ENCODE data around the gene MAP2K3.
"Not testable (repeated sequence)": the region's sequence is repeated elsewhere in the genome, so short reads cannot be mapped to it uniquely, and the experiment has no call there.

Gene MAP2K3

GRCh38 chr17:21337981-21338625 lies 53.6 kb downstream of the MAP2K3 start:
- DNase-seq, result not testable (repeated sequence)

- DNase-seq, result no peak
These were observed 54.5 kb downstream of the MAP2K3 start for GRCh38 chr17:21339011-21339410.

GRCh38 chr17:21339571-21339970 lies 55.1 kb downstream of the MAP2K3 start:
- DNase-seq, result not testable (repeated sequence)

DNA sequence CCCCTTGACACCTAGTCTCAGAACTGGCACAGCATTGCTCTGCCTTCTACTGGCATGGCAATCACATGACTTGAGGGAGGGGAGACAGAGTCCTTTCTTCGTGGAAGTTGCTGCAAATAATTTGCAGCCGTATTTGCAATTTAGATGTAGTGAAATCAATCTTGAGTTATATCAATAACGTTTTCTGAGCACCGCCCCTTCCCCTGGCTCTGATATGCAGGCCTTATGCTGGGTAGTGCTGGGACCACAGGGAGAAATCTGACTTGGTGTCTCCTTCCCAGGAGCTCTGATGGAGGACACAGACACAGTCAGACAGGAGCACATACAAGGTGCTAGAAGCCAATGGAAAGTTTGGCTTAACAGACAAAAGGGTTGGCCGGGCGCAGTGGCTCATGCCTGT lies 55.9 kb downstream of the MAP2K3 start:
- DNase-seq, result not testable (repeated sequence)

DNA sequence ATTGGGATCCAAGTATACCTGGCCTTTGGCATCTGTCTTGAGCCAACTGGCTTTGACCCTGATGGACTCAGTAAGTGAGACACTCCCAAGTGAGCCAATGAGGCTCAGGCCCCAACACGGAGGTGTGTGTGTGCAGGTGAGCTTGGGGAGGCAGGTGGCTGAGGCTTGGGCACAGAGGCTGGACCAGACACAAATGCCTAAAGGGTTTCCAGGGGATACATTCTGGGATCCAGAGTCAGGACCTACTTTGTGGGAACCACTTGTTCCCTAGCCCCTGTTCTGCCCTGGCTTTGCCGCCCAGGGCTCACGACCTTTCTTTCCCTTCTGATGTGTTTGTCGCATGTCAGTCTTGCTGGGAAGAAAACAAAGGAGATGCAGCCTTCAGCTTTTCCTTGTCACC lies 56.8 kb downstream of the MAP2K3 start:
- not testable (repeated sequence) for DNase-seq

DNA sequence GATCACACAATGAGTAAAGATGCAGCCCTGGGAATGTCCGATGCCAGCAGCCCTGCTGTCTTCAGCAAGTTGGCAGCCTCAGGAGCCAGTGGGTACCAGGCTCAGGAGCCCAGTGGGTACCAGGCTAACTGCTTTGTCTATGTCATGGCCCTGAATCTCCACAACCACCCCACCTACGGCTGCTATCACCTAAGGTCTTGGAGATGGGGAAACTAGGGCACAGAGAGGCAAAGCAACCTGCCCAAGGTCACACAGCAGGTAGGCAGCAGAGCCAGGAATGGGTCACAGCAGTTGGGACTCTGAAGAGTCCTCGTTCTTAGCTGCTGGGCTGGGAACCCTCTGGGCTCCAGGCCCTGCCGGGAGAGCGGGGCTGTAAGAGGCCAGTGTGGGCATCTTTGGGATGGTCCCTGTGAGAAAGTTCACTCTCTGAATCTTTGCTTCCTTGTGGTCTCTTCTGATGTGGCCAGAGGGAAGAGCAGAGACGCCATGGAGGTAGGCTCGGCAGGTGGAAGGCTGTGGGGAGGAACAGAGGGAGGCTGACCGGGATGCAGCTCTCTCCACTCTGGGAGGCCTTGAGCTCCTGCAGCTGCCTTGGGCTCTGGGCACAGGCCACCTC lies 57.5 kb downstream of the MAP2K3 start:
- DNase-seq, result not testable (repeated sequence)

DNA sequence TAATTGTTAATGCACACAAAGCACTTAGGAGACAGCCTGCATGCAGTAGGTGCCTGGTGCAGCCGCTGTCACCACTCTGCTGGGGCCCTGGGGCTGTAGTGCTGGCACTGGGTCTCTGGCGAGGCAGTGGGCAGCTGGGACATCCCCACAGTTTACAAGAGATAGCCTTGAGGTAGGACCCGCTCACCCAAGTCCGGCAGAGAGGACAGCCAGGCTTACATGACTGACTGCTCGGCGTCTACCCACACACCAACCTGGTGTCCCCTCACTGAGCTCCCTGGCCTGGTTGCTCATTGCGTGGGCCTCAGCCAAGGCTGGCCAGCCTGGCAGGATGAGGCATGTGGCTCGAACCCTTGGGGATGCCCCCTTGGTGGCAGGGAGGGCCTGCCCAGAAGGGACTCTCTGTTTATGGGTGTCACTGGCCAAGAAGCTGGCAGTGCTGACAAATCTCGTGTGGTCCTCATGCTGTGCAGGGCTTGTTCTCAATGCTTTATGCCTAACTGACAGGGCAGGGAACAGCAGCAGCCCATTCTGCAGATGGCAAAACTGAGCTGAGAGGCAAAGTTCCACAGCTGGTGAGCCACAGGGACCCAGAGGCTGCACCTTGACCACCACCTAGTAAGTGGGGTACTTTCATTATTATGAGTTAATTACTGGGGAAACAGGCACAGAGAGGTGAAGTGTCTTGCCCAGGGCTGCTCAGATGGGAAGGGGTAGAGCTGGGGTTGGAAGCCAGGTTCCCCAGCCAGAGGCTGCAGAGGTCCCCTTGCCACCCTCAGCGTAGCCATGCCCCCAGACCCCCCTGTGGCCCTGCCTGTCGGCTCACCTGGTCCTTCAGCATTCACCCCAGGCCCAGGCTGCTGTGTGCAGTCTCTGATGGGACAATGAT lies 58.8 kb downstream of the MAP2K3 start:
- not testable (repeated sequence) for DNase-seq

GRCh38 chr17:21344801-21345200 lies 60.3 kb downstream of the MAP2K3 start:
- not testable (repeated sequence) for DNase-seq

GRCh38 chr17:21345236-21345635 lies 60.7 kb downstream of the MAP2K3 start:
- no peak for DNase-seq

GRCh38 chr17:21346107-21346506 lies 61.6 kb downstream of the MAP2K3 start:
- not testable (repeated sequence) for DNase-seq

GRCh38 chr17:21346651-21347250 lies 62.2 kb downstream of the MAP2K3 start:
- DNase-seq, result not testable (repeated sequence)

GRCh38 chr17:21347660-21348059 lies 63.1 kb downstream of the MAP2K3 start:
- DNase-seq, result not testable (repeated sequence)

DNA sequence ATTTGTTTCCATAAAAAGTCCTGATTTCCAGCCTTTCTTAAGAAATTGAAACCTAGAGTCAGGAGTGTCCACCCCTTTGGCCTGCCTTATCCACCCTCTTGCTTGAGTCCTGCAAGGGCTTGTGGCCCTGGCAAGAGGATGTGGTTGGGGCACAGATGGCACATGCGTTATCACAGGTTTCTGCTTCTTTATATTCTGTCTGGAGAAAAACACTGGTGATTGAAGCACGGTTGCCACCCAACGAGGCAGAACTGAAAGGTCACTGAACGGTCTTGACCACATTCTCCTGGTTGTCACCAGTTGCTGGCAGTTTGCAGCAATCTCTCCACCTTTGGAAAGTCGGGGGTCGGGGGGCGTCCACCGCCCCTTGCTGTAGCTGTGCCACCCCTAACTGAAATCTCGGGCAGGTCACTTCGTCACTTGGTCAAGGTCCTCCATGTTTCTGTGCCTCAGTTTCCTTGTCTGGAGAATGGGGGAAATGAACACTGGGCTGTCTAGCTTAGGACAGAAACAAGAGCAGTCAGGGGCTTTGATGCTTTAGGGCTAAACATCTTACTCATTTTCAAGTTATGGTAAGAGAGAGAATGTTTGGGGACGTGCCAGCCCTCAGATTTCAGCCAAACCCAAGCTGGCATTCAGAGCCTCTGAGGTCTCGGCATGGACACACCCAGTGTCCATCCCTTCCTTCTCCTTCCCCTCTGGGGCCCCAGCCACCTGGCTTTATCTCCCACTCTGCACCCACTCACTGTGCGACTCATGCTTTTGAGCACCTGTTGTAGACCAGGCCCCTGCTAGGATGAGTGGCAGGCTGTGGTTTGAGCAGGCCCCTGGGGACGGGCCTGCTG lies 63.8 kb downstream of the MAP2K3 start:
- not testable (repeated sequence) for DNase-seq

GRCh38 chr17:21348926-21349261 lies 64.4 kb downstream of the MAP2K3 start:
- not testable (repeated sequence) for DNase-seq

DNA sequence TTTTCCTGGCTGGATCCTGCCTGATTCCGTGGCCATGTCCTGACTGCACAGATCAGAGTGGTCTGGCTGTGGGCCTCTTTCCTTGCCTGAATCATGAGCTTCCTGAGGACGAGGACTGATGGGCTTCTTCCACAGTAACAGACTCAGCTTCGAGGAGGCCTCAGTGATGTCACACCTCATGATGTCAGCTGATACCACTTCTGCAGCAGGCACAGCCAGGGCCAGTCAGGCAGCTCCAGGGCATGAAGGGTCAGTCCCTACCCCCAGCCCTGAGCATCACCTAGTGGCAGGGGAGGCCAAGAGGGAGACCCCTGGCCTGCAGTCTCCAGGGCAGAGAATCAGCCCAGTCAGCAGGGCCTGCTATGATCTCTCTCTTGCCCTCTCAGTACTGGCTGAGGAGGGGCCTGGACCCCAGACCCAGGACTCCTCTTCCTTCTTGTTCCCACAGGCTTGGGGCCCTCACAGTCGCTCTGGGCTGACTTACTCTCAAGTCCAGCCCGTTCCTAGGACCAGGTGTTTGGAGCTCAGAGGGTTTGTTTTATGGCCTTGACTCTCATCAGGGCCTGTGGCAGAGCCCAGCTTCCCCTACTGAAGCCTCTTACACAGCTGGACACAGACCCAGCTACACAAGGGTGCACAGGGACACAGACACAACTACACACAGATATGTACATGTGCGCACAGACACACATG lies 65.0 kb downstream of the MAP2K3 start:
- not testable (repeated sequence) for DNase-seq

DNA sequence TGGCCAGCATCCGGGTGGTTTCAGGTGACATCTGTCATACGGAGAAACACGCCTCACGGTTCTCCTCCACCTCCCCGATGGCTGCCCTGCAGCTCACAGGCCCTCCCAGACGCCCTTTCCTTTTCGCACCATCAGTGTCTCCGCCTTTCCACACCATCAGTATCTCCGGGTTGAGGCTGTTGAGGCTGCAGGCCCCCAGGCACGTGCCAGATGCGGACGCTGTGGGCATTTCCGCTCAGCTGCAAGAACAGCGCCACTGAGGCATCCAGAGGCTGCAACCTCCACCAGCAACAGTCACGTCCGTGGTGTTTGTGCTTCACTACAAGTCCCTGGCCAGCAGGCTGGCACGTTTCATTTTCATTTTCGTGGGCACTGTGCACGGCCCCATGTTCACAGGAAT lies 66.0 kb downstream of the MAP2K3 start:
- not testable (repeated sequence) for DNase-seq

DNA sequence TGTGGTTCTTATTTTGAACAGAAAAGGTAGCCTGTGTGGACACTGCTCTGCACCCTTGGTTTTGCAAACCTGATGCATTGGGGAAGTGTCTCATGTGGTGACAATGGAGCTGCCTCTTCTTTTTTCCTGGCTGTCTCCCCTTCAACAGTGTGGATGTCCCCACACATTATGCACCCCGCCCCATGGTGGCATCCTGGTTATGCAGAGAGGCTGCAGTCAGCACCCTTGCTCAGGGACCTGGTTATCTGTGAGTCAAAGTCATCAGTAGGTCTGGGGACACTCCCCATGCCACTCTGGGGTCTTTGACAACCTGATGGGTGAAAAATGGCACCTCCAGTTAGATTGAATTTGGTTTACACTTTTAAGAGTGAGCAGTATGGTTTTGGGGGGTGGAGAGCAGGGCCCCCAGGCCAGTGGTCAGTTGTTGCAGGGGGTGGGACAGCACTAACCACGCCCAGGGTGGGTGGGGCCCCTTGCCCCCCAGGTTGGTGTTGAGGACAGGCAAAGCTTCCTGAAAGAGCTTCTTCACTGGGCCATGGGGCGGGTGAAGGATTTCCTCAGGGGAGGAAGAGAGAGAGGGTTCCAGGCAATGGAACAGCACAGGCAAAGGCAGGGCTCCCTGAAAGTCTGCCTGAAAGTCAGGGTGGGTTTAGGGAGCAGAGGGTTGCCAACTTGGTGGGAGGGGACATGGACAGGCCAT lies 67.0 kb downstream of the MAP2K3 start:
- DNase-seq, result no peak

- DNase-seq, result no peak
These were observed 67.9 kb downstream of the MAP2K3 start for GRCh38 chr17:21352221-21352980.

DNA sequence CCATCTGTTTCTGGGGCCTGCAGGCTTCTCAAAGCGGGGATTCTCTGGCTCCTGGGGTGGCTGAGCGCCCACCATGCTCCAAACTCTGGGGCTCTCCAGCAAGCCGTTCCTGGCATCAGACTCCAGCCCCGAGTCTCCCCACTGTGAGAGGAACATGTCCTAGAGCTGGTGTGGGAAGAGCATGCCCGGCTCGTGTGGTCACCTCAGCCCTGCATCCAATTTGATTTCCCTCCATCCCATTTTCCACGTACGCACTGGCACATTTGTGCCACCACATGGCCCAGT lies 68.4 kb downstream of the MAP2K3 start:
- DNase-seq, result no peak

GRCh38 chr17:21353326-21354010 lies 69.0 kb downstream of the MAP2K3 start:
- DNase-seq, result no peak
